ENCODE results near the gene KDELR1. TPM values are rescaled to one million over a fixed set of nuclear protein-coding genes. Genes with fewer than 3 reads are reported as not detected.

Gene KDELR1
- polyA plus RNA-seq, 1 experiment = 273 TPM

DNA sequence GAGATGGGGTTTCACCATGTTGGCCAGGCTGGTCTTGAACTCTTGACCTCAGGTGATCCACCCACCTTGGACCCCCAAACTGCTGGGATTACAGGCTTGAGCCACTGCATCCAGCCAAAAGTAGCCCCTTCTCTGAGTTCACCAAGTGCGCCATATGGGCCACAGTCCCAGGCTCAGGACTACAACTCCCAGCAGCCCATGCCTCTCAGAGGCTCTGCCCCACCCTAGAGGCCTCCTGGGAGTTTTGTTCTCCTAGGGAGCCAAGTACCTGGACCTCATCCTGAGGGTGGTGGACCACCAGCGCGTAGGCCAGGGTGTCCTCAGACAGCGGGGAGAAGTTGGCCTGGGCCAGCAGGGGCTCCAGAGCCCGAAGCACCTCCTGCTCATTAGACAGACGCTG, 46.5 kb downstream of the KDELR1 start:
- CTCF ChIA-PET = interaction anchor here (4.0 kb wide), 1 partner anchor 12 kb away, joined by 20 read pairs; no protein-coding TSS in a partner anchor
- DNase-seq (ENCODE audit: low read depth) = no peak
- Histone ChIP-seq H3K4me3 (ENCODE audit: low read depth, low read length) (no peak overlapping the region), H3K36me3 (ENCODE audit: control insufficient read depth, insufficient read depth, low read length) (no peaks in the 10 kb centered on the region; the same call in 1 of the 2 replicates), H3K27me3 (ENCODE audit: control insufficient read depth, insufficient read depth, low read length) (no peaks in the 10 kb centered on the region)
- TF ChIP-seq, protein P1, sequence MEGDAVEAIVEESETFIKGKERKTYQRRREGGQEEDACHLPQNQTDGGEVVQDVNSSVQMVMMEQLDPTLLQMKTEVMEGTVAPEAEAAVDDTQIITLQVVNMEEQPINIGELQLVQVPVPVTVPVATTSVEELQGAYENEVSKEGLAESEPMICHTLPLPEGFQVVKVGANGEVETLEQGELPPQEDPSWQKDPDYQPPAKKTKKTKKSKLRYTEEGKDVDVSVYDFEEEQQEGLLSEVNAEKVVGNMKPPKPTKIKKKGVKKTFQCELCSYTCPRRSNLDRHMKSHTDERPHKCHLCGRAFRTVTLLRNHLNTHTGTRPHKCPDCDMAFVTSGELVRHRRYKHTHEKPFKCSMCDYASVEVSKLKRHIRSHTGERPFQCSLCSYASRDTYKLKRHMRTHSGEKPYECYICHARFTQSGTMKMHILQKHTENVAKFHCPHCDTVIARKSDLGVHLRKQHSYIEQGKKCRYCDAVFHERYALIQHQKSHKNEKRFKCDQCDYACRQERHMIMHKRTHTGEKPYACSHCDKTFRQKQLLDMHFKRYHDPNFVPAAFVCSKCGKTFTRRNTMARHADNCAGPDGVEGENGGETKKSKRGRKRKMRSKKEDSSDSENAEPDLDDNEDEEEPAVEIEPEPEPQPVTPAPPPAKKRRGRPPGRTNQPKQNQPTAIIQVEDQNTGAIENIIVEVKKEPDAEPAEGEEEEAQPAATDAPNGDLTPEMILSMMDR (IDR thresholded peaks at IDR 0.05; ENCODE audit: insufficient read depth, low read depth, low read length) = no peak
- POLR2A ChIA-PET = no interaction called here

DNA sequence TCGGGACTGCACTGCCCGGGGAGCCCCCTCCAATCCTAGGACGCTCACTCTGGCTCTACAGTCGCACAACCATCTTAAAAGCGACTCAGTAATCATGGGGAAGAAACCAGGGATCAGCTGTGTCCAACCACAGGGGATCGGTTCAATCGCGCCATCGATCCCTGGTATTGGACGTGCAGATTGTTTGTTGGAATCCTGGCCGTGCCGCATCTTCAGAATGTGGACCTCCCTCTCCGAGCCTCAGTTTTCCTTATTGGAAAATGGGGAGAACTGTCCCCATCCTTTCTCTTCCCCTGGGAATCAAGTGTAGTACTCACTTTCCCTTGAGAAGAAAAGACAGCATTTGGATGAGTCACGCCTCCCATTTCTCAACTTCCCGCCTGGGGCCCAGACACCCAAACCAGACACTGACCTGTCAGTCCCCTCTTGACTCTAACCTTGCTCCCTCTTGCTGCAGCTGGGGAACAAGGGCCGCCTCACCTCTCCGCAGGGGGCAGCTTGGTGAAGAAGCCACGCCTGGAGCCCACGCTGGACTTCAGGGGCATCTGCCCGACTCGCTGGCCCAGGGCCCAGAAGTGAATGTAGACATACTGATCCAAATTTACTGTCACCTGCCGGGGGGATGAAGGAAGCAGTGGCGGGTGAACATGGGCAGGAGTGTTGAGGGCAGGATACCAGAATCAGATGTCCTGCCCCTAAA, 48.4 kb downstream of the KDELR1 start:
- POLR2A ChIA-PET = no interaction called here
- Histone ChIP-seq H3K27me3 (ENCODE audit: control insufficient read depth, insufficient read depth, low read length) (no peaks in the 10 kb centered on the region), H3K36me3 (ENCODE audit: control insufficient read depth, insufficient read depth, low read length) (no peaks in the 10 kb centered on the region; the same call in 1 of the 2 replicates), H3K4me3 (ENCODE audit: low read depth, low read length) (no peak overlapping the region)
- DNase-seq (ENCODE audit: low read depth) = no peak
- CTCF ChIA-PET = interaction anchor here (2.1 kb wide), 1 partner anchor 10 kb away, joined by 10 read pairs; no protein-coding TSS in a partner anchor
- TF ChIP-seq, protein P1 (IDR thresholded peaks at IDR 0.05; ENCODE audit: insufficient read depth, low read depth, low read length) = no peak

DNA sequence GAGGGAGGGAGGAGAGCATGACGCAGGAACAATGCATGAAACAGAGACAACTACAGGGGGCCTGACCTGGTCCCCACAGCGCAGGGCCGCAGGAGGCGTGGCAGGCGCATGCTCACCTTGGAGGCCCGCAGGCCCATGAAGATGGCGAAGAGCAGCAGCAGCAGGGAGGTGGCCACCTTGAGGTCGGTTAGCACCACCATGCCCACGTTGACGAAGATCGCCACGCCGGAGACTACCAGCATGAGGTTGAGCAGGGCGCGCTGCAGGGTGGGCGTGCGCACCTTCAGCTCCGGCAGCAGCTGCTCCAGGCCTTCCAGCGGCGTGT, 49.0 kb downstream of the KDELR1 start:
- Histone ChIP-seq H3K36me3 (ENCODE audit: control insufficient read depth, insufficient read depth, low read length) (no peaks in the 10 kb centered on the region; the same call in 1 of the 2 replicates), H3K27me3 (ENCODE audit: control insufficient read depth, insufficient read depth, low read length) (no peaks in the 10 kb centered on the region), H3K4me3 (ENCODE audit: low read depth, low read length) (no peak overlapping the region)
- TF ChIP-seq, protein P1 (IDR thresholded peaks at IDR 0.05; ENCODE audit: insufficient read depth, low read depth, low read length) = no peak
- ChIA-PET POLR2A (no interaction called here), CTCF (interaction anchor here (2.1 kb wide), 1 partner anchor 9 kb away, joined by 10 read pairs; no protein-coding TSS in a partner anchor)
- no peak for DNase-seq (ENCODE audit: low read depth)

DNA sequence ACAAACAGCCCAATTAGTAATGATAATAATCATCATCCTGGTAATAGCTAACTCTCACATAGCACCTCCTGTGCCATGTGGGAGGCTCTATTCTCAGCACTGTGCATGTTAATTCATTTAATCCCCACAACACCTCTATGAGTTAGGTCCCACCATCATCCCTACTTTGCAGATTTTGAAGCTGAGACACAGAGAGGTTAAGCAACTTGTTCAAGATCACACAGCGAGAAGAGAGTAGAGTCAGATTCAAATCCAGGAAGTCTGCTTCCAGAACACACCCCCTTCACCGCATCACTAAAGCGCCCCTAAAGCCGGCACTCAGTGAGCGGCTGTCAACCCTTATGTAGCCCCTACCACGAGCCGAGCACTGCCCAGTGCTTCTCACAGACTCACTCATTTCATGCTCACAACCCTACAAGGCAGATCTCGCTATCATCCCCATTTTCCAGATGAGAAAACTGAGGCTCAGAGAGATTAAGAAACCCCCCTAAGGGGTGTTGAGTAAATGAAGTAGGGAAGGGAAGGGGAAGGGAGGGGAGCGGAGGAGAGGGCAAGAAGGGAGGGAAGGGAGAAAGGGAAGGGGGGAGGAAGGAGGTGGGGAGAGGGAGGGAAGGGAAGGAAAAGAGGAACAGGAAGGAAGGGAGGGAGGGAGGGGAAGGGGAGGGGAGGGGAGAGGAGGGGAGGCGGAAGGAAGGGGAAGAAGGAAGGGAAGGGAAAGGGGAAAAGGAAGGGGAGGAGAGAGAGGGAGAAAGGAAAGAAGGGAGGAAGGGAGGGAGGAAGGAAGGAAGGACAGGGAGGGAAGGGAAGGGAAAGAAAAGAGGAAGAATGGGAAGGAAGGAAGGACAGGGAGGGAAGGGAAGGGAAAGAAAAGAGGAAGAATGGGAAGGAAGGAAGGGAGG, 49.6 kb downstream of the KDELR1 start:
- POLR2A ChIA-PET = no interaction called here
- CTCF ChIA-PET = interaction anchor here (0.9 to 1.2 kb wide), 3 partner anchors 9 to 22 kb away, joined by 3 to 9 read pairs (median 3); no protein-coding TSS in a partner anchor
- no peaks in the 10 kb centered on the region; the same call in 1 of the 2 replicates for H3K36me3 ChIP-seq (ENCODE audit: control insufficient read depth, insufficient read depth, low read length)
- no peak for DNase-seq (ENCODE audit: low read depth)
- H3K4me3 ChIP-seq (ENCODE audit: low read depth, low read length) = no peak overlapping the region
- TF ChIP-seq, protein P1 (IDR thresholded peaks at IDR 0.05; ENCODE audit: insufficient read depth, low read depth, low read length) = no peak
- H3K27me3 ChIP-seq (ENCODE audit: control insufficient read depth, insufficient read depth, low read length) = no peaks in the 10 kb centered on the region

DNA sequence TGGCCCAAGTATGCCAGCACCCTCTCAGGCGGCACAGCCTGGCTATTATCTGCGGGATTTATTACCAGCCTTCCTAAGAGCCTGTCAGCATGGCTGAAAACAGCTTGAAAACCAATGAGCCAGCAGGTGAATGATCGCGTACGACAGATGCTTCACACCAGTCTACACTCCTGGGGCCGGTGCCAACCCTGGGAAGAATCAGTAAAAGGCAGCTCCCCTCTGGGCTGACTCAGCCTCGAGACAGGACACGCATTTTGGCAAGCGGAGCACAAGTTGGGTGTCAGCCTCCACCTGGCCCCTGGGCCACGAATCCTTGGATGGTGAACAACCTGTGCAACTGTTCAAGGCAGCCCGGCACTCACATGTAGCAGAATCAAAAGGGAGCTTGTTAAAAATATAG, 50.4 kb downstream of the KDELR1 start:
- ChIA-PET CTCF (interaction anchor here (0.6 to 1.2 kb wide), 5 partner anchors 9 to 178 kb away, joined by 3 to 9 read pairs (median 3); no protein-coding TSS in a partner anchor), POLR2A (no interaction called here)
- no peaks in the 10 kb centered on the region; the same call in 1 of the 2 replicates for H3K36me3 ChIP-seq (ENCODE audit: control insufficient read depth, insufficient read depth, low read length)
- H3K4me3 ChIP-seq (ENCODE audit: low read depth, low read length) = no peak overlapping the region
- TF ChIP-seq, protein P1 (IDR thresholded peaks at IDR 0.05; ENCODE audit: insufficient read depth, low read depth, low read length) = no peak
- H3K27me3 ChIP-seq (ENCODE audit: control insufficient read depth, insufficient read depth, low read length) = no peaks in the 10 kb centered on the region
- no peak for DNase-seq (ENCODE audit: low read depth)
